Activated T-cell treated with anti-CD3 and anti-CD28 coated beads, Interleukin-2, amount 50 U/mL, for 4 hours (primary cell): ENCODE results near the gene ACTG1. TPM values are rescaled to one million over a fixed set of nuclear protein-coding genes. Genes with fewer than 3 reads are reported as not detected.

Experiments
- ATAC-seq, 2 donors: fragments of 200-7000 bp; cut with Tn5 transposase; one replicate each; pipeline ENCODE4 v1.10.0; 2021
- DNase-seq: peaks from one replicate; pipeline ENCODE4 v3.0.0-alpha.2; 2020
- H3K27me3 Mint-ChIP-seq: one replicate; pipeline ENCODE4 v1.8.0; 2021; ENCODE audit warnings: low read depth, mixed read lengths
- H3K36me3 Mint-ChIP-seq: one replicate; pipeline ENCODE4 v1.8.0; 2022; ENCODE audit warnings: mixed read lengths; ENCODE audit not compliant: insufficient read depth
- H3K4me1 Mint-ChIP-seq: one replicate; pipeline ENCODE4 v1.8.0; 2021; ENCODE audit warnings: low read depth, mixed read lengths
- H3K4me3 Mint-ChIP-seq: one replicate; pipeline ENCODE4 v1.8.0; 2021; ENCODE audit warnings: mild to moderate bottlenecking, moderate library complexity, mixed read lengths
- H3K9me3 Mint-ChIP-seq: one replicate; pipeline ENCODE4 v1.8.0; 2021; ENCODE audit warnings: mixed read lengths
- total RNA-seq, 3 donors: library from RNA; stranded (reverse); gene quantifications; one replicate each; pipeline ENCODE4 v1.2.1, GENCODE V29; 2021

The ACTG1 gene
- total RNA-seq, 3 donors from 2014 or later: 3,953 to 4,676 (median 4,016) TPM

DNA sequence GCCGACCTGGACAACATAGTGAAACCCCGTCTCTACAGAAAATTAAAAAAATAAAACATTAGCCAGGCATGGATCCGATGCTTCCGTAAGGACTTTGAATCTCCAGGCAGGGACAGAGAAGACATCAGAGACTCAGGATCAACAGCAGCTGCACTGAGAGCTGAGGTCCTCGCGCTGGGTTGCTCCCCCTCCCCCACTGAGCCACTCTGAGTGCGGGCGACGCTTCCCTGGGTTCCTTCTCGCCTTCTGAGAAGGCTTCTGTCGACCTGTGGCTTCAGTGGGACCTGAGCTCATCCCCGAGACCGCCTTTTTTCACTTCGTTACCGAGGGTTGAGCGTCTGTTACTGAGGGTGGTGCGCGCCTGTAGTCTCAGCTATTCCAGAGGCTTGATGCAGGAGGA, 20.4 kb downstream of the ACTG1 start:
- no peak for ATAC-seq
- no peak overlapping the region for H3K4me3 Mint-ChIP-seq
- no peaks in the 10 kb centered on the region for H3K36me3 Mint-ChIP-seq
- peaks cover 8% of the 10 kb centered on the region for H3K27me3 Mint-ChIP-seq
- no peak for DNase-seq
- H3K9me3 Mint-ChIP-seq: no peaks in the 10 kb centered on the region
- no peaks in the 10 kb centered on the region for H3K4me1 Mint-ChIP-seq

GRCh38 chr17:81491761-81492160, 20.8 kb downstream of the ACTG1 start:
- Mint-ChIP-seq H3K36me3 (no peaks in the 10 kb centered on the region), H3K4me1 (no peaks in the 10 kb centered on the region), H3K9me3 (no peaks in the 10 kb centered on the region), H3K27me3 (peaks cover 8% of the 10 kb centered on the region), H3K4me3 (no peak overlapping the region)
- DNase-seq: no peak
- ATAC-seq: no peak

DNA sequence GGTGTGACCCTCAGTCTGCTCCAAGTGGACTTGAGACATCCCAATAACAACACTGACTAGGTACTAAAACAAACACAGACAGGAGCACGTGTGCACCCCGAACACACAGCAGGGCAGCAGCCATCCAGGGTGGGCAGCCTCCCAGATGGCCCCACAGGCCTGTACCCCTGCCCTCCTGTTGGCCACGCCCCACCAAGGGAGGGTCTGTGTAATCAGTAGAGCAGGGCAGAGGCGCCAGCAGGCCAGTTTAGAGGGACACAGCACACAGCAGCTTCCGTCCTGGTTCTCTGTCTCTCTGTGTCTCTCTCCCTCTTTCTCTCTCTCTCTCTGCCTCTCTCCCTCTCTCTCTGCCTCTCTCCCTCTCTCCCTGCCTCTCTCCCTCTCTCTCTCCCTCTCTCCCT, 21.4 kb downstream of the ACTG1 start:
- Mint-ChIP-seq H3K9me3 (no peaks in the 10 kb centered on the region), H3K27me3 (peaks cover 8% of the 10 kb centered on the region), H3K36me3 (no peaks in the 10 kb centered on the region), H3K4me3 (no peak overlapping the region), H3K4me1 (peaks cover 1% of the 10 kb centered on the region)
- no peak for ATAC-seq
- DNase-seq: no peak

DNA sequence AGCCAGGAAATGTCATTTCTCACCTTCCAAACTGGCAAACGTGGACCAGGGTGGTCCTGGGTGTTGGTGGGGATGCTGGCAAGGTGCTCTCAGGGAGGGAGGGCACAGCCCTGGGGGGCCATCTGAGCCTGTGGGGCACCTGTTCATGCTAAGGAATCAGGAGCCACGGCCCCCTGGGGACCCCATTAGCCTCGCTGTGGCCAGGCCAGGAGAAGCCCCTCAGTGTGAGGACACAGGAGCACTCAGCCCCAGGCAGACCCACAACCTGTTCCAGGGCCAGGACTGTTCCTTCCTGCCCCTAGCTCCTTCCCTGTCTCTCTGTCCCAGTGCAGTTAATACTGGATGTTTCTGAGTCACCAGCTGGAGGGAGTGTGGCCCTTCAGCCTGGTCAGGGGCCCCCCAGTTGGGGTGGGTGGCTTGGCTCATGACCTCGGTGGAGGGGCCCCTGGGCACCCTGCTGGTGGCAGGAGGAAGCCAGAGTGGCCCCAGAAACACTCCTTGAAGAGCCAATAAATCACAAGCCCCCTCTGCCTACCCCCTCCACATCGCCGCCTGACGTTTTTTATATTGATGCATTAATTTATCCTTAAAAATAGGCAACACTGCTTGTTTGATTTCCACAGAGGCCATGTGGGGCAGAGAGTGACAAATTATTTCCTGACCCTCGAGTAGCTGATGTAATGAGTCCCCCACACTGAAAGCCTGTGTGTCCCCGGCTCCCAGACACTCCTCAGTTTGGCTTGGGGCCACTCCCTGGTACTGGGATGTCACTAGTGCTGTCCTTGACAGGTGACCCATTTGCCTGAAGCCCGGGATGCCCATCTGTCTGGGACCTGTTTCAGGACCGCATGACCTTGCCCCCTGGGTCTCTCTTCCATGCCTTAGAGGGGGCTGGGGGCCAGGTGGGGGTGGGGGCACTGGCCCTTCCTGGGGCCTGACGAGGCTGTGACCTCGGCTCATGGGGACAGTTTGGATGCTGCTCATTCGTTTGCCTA, 22.3 kb downstream of the ACTG1 start:
- ATAC-seq: no peak
- H3K9me3 Mint-ChIP-seq: no peaks in the 10 kb centered on the region

DNA sequence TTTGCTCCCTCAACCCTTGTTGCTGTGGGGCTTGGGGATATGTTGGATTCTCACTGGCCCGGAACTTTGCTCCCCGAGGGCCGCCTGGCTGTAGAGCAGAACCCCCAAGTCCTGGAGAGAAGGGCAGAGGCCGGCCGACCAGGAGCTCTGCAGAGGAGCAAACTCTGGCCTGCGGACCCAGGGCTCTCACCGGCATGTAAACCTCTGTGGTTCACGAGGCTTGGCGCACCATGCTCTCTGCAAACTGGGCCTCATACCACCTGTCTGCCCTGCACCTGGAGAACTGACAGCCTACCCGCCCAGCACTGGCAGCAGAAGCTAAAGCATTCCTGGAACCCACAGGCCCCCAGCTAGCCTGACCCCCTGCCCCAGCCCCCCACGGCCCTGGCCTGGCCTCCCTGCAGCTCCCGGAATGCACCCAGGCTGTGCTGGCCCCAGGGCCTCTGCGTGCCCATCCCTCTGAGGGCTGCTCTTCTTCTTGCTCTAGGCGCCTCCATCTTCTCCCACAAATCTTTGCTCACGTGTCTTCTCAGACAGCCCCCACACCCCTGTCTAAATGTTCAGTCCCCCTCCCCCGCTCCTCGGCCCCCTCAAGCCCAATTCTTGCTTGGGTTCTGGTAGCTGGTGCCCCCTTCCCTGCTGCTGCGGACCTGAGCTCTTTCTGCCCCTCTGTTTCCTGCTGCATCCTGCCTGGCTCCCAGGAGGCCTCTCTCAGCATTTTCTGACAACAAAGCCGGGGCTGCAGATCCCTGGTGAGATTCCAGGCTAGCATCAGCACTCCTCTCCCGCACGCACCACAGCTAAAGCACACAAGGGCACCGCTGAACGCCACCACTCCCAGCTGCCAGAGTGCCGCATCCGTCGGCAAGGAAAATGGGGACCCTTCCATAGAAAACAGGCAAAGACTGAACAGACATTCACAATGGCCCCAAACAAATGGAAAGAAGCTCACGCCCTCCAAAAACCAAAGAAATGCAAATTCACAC, 23.3 kb downstream of the ACTG1 start:
- H3K36me3 Mint-ChIP-seq: no peaks in the 10 kb centered on the region
- H3K9me3 Mint-ChIP-seq: no peaks in the 10 kb centered on the region
- peak overlapping the region; percentile 64 for H3K4me3 Mint-ChIP-seq
- peaks cover 5% of the 10 kb centered on the region for H3K4me1 Mint-ChIP-seq
- ATAC-seq (no peak), DNase-seq (no peak)
- H3K27me3 Mint-ChIP-seq: peaks cover 8% of the 10 kb centered on the region

More for the DNA sequence above, 22.3 kb downstream of the ACTG1 start:
- no peak for DNase-seq
- no peak overlapping the region for H3K4me3 Mint-ChIP-seq
- peaks cover 8% of the 10 kb centered on the region for H3K27me3 Mint-ChIP-seq
- H3K36me3 Mint-ChIP-seq: no peaks in the 10 kb centered on the region
- peaks cover 5% of the 10 kb centered on the region for H3K4me1 Mint-ChIP-seq

- Mint-ChIP-seq H3K4me3 (no peak overlapping the region), H3K4me1 (peaks cover 5% of the 10 kb centered on the region), H3K27me3 (peaks cover 10% of the 10 kb centered on the region), H3K9me3 (no peaks in the 10 kb centered on the region), H3K36me3 (no peaks in the 10 kb centered on the region)
- ATAC-seq (peak; percentile 7 to 15), DNase-seq (no peak)
Measured at GRCh38 chr17:81488276-81488860, 24.2 kb downstream of the ACTG1 start.

DNA sequence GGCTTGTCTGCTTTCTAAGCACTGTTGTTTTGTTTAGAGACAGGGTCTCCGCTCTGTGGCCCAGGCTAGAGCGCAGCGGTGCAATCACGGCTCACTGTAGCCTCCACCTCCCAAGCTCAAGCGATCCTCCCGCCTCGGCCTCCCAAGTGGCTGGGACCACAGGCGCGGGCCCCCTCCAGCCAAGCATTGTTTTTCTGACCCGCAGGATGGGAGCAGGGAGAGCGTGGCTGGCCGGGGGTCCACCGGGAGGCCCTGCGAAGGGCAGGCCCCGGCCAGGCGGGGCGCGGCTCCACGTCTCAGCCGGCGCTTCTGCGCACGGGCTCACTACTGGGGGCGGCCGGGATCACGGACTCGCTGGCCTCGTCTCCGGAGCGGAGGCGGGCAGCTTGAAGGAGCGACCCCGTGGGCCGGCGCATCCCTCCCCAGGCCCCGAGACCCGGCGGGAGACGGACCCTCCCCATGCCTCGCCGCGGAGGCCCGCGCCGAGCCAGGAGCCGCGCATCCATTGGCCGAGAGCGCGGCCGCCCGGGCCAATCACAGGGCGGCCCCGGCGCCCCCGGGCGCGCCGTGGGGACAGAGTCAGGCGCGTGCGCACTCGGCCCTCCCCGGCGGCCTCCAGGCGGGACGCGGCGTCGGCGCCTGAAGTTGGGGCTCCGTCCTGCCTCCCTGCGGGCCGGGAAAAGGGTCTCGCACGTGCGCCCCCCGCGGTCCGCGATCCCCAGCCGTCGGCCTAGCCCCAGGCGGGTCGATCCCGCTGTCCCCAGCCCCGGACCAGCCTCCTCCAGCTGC, 24.9 kb downstream of the ACTG1 start:
- H3K4me3 Mint-ChIP-seq: no peak overlapping the region
- H3K27me3 Mint-ChIP-seq: peaks cover 15% of the 10 kb centered on the region
- H3K9me3 Mint-ChIP-seq: no peaks in the 10 kb centered on the region

DNA sequence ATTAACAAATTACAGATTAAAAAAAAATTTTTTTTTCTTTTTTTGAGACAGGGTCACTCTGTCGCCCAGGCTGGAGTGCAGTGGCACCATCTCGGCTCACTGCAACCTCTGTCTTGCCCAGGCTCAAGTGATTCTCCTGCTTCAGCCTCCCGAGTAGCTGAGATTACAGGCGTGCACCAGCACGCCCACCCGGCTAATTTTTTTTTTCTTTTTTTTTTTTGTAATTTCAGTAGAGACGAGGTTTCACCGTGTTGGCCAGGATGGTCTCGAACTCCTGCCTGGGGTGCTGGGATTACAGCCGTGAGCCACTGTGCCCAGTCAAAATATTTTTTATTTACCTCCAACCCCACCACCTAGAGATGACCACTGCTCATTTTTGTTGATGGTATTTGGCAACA, 25.5 kb downstream of the ACTG1 start:
- H3K27me3 Mint-ChIP-seq: peaks cover 21% of the 10 kb centered on the region
- no peaks in the 10 kb centered on the region for H3K9me3 Mint-ChIP-seq
- H3K4me3 Mint-ChIP-seq: no peak overlapping the region
- no peak for DNase-seq
- H3K36me3 Mint-ChIP-seq: no peaks in the 10 kb centered on the region
- no peak for ATAC-seq
- peaks cover 7% of the 10 kb centered on the region for H3K4me1 Mint-ChIP-seq

More for the DNA sequence above, 24.9 kb downstream of the ACTG1 start:
- DNase-seq (peak; percentile 78), ATAC-seq (peak; percentile 84 to 89)
- Mint-ChIP-seq H3K36me3 (no peaks in the 10 kb centered on the region), H3K4me1 (peaks cover 6% of the 10 kb centered on the region)

DNA sequence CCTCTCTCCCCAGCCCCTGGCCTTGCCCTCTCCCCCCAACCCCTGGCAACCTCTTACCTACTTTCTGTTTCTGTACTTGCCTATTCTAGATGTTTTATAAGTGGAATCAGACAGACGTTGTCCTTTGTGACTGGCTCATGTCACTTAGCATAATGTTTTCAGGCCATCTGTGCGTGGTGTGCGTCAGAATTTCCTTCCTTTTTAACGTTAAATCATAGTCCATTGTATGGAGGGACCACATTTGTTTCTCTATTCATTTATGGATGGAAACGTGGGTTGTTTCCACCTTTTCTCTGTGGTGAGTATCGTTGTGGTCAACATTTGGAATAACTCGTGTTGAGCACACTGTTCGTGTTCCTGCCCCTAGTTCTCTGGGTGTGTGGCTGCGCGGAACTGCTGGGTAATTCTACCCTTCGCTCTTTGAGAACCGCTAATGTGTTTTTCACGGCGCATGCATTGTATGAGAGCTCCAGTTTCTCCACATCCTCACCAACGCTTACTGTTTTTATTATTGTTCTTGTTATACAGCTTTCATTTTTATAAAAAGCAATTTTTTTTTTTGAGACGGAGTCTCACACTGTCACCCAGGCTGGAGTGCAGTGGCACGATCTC, 26.3 kb downstream of the ACTG1 start:
- peak overlapping the region; percentile 8 for H3K4me3 Mint-ChIP-seq
- peaks cover 10% of the 10 kb centered on the region for H3K4me1 Mint-ChIP-seq

DNA sequence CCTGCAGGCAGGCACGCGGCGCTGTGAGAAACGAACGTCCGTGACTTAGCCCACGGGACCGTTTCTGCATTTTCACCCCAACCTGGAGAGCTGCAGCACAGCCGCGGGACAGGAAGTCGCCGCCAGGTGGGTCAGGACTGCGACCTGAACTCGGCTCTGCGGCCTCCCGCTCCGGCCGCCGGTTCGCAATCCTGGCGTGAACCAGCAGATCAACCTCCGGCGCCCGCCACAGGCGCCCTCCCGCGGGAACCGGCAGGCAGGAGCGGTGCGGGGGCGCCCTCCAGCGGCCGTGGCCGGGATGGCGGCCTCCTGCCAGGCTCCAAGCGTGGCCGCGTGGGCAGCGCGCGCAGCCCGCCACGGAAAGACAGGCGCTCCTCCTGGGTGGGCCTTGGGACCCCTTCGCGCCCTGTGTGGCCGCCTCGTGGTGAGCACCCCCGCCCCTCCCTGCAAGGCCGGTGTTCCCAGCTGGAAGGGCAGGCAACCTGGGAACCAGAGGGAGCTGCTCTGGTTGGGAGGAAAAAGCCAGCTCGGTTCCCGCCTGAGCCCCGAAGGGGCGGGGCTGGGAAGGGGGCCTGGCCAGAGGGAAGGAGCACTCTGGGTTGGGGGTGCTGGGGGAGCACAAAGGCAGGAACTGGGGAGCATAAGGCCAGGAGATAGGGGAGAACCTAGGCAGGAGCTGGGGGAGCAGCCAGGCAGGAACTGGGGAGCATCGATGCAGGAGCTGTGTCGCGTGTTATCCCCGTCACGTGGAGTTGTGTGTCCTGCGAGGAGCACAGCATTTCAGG, 28.2 kb downstream of the ACTG1 start:
- ATAC-seq (peak; percentile 65 to 71), DNase-seq (peak; percentile 88)
- Mint-ChIP-seq H3K4me3 (peak overlapping the region; percentile 33), H3K9me3 (no peaks in the 10 kb centered on the region), H3K36me3 (no peaks in the 10 kb centered on the region), H3K4me1 (peaks cover 12% of the 10 kb centered on the region), H3K27me3 (peaks cover 32% of the 10 kb centered on the region)

More for the DNA sequence above, 26.3 kb downstream of the ACTG1 start:
- DNase-seq: no peak
- Mint-ChIP-seq H3K27me3 (peaks cover 26% of the 10 kb centered on the region), H3K36me3 (no peaks in the 10 kb centered on the region), H3K9me3 (no peaks in the 10 kb centered on the region)
- no peak for ATAC-seq

DNA sequence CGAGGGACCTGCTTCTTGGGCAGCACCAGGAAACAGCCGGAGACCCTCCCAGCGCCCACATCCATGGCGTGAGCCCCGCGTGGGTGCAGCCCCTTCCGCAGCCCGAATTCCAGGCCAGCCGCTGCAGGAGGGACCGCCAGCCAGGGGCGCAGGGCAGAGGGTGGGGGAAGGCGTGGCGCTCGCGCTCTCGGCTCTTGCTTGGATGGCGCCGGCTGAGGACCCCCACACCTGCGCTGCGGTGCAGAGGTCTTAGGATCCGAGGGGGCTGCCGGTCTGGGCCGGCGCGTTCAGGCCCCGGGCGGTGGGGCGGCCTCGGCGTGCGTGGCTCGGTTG, 28.8 kb downstream of the ACTG1 start:
- peaks cover 32% of the 10 kb centered on the region for H3K27me3 Mint-ChIP-seq
- H3K4me1 Mint-ChIP-seq: peaks cover 12% of the 10 kb centered on the region
- H3K36me3 Mint-ChIP-seq: no peaks in the 10 kb centered on the region
- H3K9me3 Mint-ChIP-seq: no peaks in the 10 kb centered on the region
- DNase-seq (no peak), ATAC-seq (peak in 1 of 2 donors; percentile 0)
- peak overlapping the region; percentile 33 for H3K4me3 Mint-ChIP-seq

DNA sequence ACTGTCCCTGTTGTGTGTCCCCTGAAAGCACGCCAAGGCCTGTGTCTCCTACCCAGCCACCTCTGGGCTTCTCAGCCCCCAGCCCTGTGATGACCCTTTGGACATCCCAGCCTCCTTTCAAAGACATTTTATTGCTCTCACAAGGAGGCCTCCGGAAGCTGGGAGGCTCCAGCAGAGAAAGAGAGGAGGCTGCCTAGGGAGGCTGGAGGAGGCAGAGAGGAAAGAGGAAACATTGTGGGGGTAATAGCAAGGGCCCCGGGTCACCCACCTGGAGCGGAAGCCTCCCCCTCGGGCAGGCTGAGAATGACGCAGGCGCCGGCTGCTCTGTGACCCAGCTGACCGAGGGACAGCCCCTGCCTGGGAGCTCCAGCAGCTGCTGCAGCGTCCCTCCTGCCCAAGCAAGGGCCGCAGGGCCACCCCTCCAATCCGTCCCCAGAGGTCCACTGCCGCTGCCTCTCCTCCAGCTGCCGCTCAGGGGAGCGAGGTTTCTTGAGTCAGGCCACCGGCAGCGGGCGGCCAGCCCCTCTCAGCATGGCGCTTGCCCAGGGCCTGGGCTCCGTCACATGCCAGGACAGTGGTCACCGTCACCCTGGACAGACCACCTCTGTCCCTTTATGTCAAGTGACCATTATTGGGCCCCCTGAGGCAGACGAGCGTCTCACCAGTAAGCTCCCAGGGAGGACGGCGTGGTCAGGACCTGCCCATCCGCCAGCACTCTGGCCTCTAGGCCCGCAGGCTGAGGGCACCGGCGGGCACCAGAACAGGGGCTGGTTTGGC, 29.3 kb downstream of the ACTG1 start:
- no peaks in the 10 kb centered on the region for H3K36me3 Mint-ChIP-seq
- DNase-seq: no peak
- peak overlapping the region; percentile 8 for H3K4me3 Mint-ChIP-seq
- H3K9me3 Mint-ChIP-seq: no peaks in the 10 kb centered on the region
- no peak for ATAC-seq
- H3K27me3 Mint-ChIP-seq: peaks cover 32% of the 10 kb centered on the region
- peaks cover 12% of the 10 kb centered on the region for H3K4me1 Mint-ChIP-seq
